ENCODE results near the gene MVB12B. TPM values are rescaled to one million over a fixed set of nuclear protein-coding genes. Genes with fewer than 3 reads are reported as not detected.
"Not testable (repeated sequence)": the region's sequence is repeated elsewhere in the genome, so short reads cannot be mapped to it uniquely, and the experiment has no call there.

MVB12B gene
- total RNA-seq, 1 experiment from 2014 or later: 10.9 TPM

DNA sequence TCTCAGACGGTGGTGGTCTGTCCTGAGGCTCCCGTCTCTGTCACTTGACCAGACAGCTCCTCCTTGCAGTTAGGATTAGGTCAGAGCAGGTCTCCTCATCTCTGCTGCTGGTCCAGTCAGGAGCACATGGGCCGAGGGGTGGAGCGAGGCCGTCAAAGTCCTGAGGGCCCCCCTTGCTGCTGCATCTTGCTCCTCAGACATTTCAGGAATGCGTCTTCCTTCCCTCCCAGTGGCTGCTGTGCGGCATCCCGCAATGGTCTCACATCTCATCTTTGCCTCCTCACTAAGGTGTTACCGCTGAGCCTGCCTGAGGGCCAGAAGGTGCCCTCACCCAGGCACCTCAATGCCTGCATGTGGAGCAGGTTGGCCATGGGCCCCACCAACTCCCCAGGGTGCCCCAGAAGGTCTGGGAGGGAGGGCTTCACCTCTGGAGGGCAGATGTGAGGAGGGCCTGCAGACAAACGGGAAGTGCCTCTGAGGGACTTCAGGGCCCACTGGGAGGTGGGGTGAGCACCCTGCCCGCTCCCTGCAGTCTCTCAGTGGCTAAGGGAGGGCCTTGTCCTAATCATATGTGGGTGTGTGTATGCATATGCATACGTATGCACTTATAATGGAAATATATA is 149.4 kb downstream of the MVB12B start (continued):
- TF ChIP-seq, protein P1, sequence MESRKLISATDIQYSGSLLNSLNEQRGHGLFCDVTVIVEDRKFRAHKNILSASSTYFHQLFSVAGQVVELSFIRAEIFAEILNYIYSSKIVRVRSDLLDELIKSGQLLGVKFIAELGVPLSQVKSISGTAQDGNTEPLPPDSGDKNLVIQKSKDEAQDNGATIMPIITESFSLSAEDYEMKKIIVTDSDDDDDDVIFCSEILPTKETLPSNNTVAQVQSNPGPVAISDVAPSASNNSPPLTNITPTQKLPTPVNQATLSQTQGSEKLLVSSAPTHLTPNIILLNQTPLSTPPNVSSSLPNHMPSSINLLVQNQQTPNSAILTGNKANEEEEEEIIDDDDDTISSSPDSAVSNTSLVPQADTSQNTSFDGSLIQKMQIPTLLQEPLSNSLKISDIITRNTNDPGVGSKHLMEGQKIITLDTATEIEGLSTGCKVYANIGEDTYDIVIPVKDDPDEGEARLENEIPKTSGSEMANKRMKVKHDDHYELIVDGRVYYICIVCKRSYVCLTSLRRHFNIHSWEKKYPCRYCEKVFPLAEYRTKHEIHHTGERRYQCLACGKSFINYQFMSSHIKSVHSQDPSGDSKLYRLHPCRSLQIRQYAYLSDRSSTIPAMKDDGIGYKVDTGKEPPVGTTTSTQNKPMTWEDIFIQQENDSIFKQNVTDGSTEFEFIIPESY (IDR thresholded peaks at IDR 0.05; ENCODE audit: extremely low read depth, insufficient replicate concordance, low read length): no peak
- TF ChIP-seq, protein P2, sequence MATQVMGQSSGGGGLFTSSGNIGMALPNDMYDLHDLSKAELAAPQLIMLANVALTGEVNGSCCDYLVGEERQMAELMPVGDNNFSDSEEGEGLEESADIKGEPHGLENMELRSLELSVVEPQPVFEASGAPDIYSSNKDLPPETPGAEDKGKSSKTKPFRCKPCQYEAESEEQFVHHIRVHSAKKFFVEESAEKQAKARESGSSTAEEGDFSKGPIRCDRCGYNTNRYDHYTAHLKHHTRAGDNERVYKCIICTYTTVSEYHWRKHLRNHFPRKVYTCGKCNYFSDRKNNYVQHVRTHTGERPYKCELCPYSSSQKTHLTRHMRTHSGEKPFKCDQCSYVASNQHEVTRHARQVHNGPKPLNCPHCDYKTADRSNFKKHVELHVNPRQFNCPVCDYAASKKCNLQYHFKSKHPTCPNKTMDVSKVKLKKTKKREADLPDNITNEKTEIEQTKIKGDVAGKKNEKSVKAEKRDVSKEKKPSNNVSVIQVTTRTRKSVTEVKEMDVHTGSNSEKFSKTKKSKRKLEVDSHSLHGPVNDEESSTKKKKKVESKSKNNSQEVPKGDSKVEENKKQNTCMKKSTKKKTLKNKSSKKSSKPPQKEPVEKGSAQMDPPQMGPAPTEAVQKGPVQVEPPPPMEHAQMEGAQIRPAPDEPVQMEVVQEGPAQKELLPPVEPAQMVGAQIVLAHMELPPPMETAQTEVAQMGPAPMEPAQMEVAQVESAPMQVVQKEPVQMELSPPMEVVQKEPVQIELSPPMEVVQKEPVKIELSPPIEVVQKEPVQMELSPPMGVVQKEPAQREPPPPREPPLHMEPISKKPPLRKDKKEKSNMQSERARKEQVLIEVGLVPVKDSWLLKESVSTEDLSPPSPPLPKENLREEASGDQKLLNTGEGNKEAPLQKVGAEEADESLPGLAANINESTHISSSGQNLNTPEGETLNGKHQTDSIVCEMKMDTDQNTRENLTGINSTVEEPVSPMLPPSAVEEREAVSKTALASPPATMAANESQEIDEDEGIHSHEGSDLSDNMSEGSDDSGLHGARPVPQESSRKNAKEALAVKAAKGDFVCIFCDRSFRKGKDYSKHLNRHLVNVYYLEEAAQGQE (IDR thresholded peaks at IDR 0.05; ENCODE audit: low read depth): no peak

DNA sequence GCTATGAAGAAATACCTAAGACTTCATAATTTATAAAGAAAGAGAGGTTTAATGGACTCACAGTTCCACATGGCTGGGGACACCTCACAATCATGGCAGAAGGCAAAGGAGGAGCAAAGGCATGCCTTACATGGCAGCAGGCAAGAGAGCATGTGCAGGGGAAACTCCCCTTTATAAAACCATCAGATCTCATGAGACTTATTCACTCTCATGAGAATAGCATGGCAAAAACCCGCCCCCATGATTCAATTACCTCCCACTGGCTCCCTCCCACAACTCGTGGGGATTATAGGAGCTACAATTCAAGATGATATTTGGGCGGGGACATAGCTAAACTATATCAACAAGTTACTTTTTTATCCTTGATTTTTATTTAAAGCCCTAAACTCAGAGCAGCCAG is 150.8 kb downstream of the MVB12B start:
- H2AFZ ChIP-seq (ENCODE audit: low read depth, low read length, poor library complexity, severe bottlenecking); H3K9me3 ChIP-seq (ENCODE audit: control insufficient read depth in 1 of 2, insufficient read depth in 1 of 2, low read depth in 1 of 2, low read length in 2 of 2); RAD21 ChIA-PET (ENCODE audit: low non-redundant PET in 1 of 2, low total read pairs in 2 of 2, uncharacterized antibody in 2 of 2, unreplicated experiment in 2 of 2); H4K20me1 ChIP-seq (ENCODE audit: insufficient read depth); H3K9me2 ChIP-seq (ENCODE audit: insufficient read depth); H3K36me3 ChIP-seq (ENCODE audit: control insufficient read depth in 1 of 2, insufficient read depth in 2 of 2, low read length in 2 of 2); DNase-seq (ENCODE audit: low read depth, low spot score); H3K4me3 ChIP-seq (replicated peaks in 1 of 2; ENCODE audit: low read depth in 1 of 2, low read length in 2 of 2); H3K27ac ChIP-seq (ENCODE audit: low read depth, low read length); H3K79me2 ChIP-seq (ENCODE audit: insufficient read depth, low read length); H3K27me3 ChIP-seq (ENCODE audit: insufficient read depth, low read length); H3K4me2 ChIP-seq (ENCODE audit: low read length); BruUV-seq (replicated peaks); H3K9ac ChIP-seq (ENCODE audit: low read length); POLR2A ChIA-PET; CTCF ChIA-PET; ATAC-seq; intact Hi-C loops (cut with micrococcal nuclease): not testable (repeated sequence)
- H3K4me1 ChIP-seq (ENCODE audit: control insufficient read depth in 1 of 2, insufficient read depth in 2 of 2, low read length in 2 of 2): peaks cover 13 to 27% of the 10 kb centered on the region in 2 experiments

Measured in HCT116 (cell line).